ENCODE data around the gene KHSRP.

- TF ChIP-seq CTCF (conservative IDR thresholded peaks at IDR 0.05; ENCODE audit: low read depth, low read length) = no peak
- TF ChIP-seq EZH2 (IDR thresholded peaks at IDR 0.05; ENCODE audit: borderline replicate concordance, low read depth, low read length, poor library complexity, severe bottlenecking) = no peak
Measured at GRCh38 chr19:6465663-6466062, 41.1 kb upstream of the KHSRP start.

All from A673 (cell line).